GM13977 (cell line): ENCODE results near the gene KLHL7.

Experiments
- DNase-seq: peaks from one replicate; pipeline ENCODE4 v3.0.0; 2012; ENCODE audit warnings: low spot score
- in situ Hi-C: fragments of 300-500 bp; cut with MboI; formaldehyde crosslinking; loops from one replicate; pipeline ENCODE4 v1.12.0; 2022; ENCODE audit warnings: low sequenced_read_pairs, low pct_unique_long_range_greater_than_20kb, mixed read lengths, inconsistent platforms; ENCODE audit not compliant: unreplicated experiment
- TF ChIP-seq, protein P1 (sequence below): IDR thresholded peaks from 2 replicates; pipeline ENCODE4 v1.5.1; 2012; ENCODE audit warnings: mild to moderate bottlenecking, control low read depth; ENCODE audit not compliant: insufficient read depth; ENCODE audit errors: extremely low read depth, missing control alignments

KLHL7 gene

DNA sequence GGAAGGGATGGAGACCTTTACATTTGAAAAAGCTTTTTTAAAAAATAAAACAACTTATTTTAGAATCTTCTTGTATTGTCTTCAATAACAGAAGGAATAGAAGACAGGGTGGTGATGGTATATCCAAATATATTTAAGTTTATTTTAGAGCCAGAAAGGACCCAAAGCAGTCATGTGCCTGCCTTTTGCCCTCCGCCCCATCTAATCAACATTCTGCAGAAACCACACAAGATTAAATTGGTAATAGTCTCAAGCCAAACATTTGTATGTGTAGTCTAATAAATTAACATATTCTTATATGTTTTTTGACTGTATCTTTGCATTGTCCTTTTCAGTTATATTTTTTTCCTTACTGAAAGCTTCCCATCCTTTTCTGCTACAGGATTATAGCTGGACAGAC lies 59.7 kb downstream of the KLHL7 start:
- TF ChIP-seq, protein P1, sequence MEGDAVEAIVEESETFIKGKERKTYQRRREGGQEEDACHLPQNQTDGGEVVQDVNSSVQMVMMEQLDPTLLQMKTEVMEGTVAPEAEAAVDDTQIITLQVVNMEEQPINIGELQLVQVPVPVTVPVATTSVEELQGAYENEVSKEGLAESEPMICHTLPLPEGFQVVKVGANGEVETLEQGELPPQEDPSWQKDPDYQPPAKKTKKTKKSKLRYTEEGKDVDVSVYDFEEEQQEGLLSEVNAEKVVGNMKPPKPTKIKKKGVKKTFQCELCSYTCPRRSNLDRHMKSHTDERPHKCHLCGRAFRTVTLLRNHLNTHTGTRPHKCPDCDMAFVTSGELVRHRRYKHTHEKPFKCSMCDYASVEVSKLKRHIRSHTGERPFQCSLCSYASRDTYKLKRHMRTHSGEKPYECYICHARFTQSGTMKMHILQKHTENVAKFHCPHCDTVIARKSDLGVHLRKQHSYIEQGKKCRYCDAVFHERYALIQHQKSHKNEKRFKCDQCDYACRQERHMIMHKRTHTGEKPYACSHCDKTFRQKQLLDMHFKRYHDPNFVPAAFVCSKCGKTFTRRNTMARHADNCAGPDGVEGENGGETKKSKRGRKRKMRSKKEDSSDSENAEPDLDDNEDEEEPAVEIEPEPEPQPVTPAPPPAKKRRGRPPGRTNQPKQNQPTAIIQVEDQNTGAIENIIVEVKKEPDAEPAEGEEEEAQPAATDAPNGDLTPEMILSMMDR = no peak
- in situ Hi-C loops = no loop called here
- DNase-seq = no peak

DNA sequence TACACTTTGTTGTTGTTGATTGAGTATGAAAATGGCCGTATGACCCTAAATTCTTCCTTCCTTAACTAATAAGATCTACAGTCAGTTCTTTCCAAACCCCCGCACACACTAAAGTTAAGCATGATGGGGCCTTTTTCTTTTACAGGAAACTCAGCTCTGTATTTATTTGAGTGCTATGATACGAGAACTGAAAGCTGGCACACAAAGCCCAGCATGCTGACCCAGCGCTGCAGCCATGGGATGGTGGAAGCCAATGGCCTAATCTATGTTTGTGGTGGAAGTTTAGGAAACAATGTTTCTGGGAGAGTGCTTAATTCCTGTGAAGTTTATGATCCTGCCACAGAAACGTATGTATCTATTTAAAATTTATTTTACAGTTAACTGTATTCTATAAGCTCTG lies 62.1 kb downstream of the KLHL7 start:
- DNase-seq = no peak
- in situ Hi-C loops = no loop called here
- TF ChIP-seq, protein P1 = no peak

DNA sequence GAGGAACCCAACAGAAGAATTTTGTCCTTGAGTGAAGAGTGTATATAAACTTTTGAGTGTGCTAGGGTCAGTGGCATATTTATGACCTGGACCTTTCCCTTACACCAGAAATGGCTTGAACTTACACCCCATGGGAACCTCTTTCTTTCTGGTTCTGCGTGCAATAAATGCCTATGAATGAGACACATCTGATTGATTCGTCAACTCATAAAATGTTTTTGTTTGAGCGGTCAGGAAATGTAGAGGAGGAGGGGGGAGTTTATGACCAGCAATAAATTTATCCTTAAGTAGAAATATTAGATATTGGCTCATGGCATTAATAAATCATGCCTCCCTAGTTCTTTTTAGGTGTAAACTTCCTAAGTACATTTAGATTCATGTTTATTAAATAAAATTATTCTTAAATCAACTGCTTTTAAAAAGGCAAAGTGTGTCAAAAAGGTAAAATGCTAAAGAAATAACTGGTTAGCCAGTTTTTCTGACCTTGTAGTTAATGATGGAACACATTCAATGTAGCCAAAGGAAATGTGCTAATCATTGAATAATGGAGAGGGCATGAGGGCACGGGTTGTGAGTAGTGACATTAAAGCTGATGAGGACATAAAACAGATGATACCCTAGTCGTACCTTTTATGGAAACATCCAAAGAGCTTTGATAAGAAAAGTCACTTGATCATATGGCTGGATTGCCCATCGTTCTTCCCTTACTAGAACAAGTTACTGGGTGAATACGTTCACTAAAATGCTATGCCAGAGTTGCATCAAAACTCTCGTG lies 62.7 kb downstream of the KLHL7 start:
- no peak for DNase-seq
- TF ChIP-seq, protein P1 = no peak
- in situ Hi-C loops = no loop called here

DNA sequence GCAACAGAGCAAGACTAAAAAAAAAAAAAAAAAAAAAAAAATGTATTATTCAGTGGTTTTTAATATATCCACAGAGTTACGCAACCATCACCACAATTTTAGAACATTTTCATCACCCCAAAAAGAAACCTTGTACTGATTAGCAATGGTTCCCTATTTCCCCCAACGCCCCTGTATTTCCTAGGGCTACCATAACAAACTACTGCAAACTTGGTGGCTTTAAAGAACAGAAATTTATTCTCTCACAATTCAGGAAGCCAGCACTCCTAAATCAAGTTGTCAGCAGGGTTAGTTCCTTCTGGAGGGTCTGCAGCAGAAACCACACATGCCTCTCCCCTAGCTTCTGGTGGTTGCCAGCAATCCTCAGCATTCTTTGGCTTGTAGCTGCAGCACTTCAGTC lies 70.4 kb downstream of the KLHL7 start:
- TF ChIP-seq, protein P1 = no peak
- no peak for DNase-seq

DNA sequence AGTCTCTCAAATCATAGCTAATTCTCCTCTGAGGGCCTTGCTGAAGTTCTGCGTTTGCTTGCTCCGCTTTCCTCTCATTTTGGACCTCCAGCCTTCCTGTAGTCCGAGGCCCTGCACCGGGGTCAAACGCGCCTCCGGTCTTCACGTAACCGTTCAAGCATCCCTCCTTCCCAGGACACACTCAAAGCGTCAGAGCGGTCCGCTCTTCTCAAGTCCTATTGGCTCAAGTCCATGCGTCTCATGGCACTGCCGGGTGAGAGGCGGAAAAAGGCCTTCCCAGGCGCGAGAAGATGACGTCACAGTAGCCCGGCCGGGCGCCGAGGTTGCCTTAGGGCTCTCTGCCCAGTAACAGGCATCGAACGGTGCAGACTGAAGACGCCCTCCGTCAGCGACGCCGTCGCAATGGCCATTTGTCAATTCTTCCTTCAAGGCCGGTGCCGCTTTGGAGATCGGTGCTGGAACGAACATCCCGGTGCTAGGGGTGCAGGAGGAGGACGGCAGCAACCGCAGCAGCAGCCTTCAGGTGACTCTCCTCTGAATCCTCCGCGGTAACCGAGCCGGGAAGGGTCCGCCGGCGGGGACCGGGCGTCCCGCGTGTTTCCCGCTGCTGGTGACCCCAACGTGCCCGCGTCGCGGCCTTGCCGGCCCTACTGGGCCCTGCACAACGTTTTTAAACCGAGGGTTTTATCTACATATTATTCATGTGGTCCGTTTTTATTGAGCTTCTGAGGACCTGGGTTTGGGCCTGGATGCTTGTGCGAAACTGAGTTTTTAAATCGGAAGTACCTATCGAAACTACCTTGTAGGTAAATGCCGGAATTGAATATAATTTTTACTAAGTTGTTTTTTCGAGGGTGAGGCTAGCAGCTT lies 76.3 kb downstream of the KLHL7 start, which contains the start of gene NUP42:
NUP42 (plus strand) TSS at position 365 of the 870 bp plus-strand sequence; CDS start at position 403, 38 bp downstream.
- TF ChIP-seq, protein P1 = no peak
- in situ Hi-C loops = no loop called here
- DNase-seq = peak; percentile 94

More for the DNA sequence above, 70.4 kb downstream of the KLHL7 start:
- in situ Hi-C loops = no loop called here

DNA sequence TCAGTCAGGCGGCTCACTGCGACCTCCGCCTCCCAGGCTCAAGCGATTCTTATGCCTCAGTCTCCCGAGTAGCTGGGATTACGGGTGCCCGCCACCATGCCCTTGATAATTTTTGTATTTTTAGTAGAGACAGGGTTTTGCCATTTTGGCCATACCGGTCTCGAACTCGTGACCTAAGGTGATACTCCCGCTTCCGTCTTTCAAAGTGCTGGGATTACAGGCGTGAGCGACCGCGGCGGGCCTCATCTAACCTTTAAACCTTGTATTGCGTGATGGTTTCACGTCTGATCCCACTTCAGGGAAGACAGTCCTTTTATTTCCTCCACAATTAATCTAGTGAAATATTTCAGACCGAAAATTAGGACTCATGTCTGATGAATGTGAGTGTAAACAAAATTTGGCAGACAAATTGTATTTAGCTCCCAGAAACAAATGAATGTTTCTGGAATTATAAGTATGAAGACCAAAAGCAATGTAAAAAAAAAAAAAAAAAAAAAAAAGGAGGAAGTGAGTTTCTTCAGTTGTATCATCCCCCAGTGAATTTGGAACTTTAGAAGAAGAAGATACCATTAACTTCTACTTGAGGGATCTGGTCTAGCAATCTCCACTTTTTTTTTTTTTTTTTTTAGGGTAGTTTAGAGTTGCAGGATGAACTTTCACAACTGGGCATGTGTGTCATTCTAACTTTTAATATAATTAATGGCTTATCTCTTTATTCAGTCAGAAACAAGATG lies 77.9 kb downstream of the KLHL7 start:
- TF ChIP-seq, protein P1 = no peak
- in situ Hi-C loops = no loop called here
- DNase-seq = no peak
